ENCODE results near the gene MRPS26. TPM values are rescaled to one million over a fixed set of nuclear protein-coding genes. Genes with fewer than 3 reads are reported as not detected.
"Not testable (repeated sequence)": the region's sequence is repeated elsewhere in the genome, so short reads cannot be mapped to it uniquely, and the experiment has no call there.

Gene MRPS26
- polyA plus RNA-seq, 1 donor: 48.0 TPM

DNA sequence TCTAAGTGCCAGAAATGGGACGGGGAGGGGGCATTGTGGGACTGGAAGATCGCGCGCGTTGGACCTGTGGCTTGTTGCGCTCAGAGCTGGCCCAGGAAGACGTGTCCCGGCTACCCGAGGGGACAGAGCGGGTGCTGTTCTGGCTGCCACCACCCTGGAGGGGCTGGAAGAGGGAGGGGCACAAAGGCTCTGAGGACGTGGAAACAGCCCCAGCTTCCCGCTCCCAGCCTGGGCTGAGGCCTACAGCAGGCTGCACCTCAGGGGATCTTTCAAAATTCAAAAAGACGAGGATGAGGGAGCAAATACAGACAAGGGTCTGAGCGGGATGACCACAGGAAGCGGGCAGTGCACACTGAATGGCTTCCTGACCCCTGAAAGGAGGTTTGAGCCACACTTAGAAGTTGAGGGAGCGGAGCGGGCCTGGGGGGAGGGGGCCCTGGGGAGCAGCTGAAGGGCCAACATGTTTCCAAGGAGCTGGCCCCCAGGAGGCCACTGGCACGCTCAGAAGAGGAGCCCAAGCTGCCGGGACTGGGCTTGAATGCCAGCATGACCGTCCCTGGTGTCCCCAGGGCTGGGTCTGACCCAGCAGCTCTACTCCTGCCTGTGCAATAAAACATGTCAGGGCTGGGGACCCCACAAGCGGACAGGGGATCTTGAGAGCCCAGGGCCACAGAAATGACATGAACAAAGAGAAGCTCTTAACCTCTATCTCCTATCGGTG lies 26.8 kb downstream of the MRPS26 start:
- no peak for DNase-seq

DNA sequence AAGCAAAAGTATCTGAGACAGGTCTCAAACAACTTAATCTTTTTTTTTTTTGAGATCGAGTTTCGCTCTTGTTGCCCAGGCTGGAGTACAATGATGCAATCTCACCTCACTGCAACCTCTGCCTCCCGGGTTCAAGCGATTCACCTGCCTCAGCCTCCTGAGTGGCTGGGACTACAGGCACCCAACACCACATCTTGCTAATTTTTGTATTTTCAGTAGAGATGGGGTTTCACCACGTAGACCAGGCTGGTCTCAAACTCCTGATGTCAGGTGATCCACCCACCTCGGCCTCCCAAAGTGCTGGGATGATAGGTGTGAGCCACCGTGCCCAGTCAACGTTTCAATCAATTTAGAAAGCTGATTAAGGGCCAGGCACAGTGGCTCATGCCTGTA lies 27.4 kb downstream of the MRPS26 start:
- not testable (repeated sequence) for DNase-seq

DNA sequence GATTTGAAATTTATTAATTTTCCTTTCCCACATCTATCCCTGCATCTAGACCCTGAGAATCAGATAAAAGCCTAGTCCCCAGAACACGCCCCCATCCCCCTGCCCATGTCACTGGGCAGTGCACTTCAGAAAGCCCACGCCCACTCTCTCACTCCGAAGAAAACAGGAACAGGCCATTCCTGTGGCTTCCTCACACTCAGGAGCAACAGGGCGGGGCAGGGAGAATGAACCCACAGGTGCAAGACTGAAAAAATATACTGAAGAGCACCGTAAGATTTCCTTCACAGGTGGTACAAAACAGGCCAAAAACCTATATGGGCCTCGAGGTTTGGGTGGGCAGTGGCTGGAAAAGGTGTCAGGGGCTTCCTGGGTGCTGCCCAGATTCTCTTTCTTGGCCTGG lies 29.0 kb downstream of the MRPS26 start:
- no peak for DNase-seq

DNA sequence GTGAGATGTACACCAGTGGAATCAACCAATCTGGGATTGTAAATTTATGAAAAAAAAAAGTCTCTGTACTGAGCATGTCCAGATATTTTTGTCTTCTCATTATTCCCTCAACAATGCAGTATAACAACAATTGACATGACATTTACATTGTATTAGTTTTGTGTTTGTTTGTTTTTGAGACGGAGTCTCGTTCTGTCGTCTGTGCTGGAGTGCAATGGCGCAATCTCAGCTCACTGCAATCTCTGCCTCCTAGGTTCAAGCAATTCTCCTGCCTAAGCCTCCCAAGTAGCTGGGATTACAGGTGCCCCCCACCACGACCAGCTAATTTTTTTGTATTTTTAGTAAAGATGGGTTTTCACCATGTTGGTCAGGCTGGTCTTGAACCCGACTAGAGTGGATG lies 29.5 kb downstream of the MRPS26 start:
- not testable (repeated sequence) for DNase-seq

DNA sequence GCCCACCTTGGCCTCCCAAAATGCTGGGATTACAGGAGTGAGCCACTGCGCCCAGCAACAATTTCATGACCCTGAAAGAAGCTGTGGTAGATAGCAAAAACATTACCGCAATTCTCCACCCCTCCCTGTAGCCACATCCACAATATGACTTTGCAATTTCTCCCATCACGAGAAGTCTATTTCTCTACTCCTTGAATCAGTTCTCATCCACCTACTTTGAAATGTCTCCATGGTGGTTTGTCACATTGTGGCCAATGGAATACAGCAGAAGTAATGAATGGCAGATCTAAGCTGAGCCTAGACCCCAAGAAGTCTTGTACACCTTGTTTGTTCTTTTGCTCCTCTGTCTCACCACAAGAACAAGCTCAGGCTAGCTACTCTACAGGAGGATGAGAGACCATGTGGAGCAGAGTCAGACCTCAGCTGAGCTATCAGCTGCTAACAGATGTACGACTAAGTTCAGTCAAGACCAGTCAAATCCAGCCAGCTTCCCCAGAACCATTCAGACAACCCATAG lies 31.8 kb downstream of the MRPS26 start:
- DNase-seq: no peak

DNA sequence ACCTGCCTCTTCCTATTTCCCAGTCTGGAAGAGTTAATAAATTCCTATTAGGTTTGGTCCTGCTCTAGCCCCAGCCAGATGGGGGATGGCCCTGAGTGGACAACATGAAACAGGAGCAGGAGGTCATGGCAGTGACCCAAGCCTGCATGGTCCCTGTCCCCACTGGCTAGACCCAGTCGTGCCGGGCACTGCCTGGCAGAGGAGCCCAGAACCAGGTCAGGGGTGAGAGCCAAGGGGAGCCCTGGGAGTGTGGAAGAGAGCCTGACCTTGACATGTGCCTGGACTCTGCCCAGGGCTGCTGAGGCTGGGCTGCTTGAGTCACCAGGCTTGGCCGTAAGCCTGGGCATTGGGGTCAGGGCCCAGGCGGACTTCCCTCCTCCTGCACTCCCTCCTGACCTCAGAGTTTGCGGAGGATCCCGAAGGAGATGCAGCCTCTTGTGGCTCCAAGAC lies 35.1 kb downstream of the MRPS26 start:
- no peak for DNase-seq

DNA sequence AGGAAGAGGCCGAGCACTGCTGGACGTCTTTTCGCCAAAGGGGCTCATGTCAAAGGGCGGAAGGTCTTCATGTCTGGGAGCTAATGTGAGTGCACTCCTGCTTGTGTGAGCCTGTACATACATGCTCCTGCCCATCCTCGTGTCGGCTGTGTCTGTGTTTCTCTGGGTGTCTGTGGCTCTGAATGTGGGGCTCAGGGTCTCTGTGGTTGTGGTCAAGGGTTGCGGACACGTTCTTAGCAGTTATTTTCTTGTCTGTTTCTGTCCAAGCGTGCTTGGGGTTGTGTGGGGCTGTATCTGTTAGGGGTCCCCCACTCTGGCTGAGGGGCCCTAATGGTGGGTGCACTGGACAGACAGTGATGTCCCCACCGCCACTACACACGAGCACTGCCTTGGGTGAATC lies 35.8 kb downstream of the MRPS26 start:
- no peak for DNase-seq

- no peak for DNase-seq
Measured at GRCh38 chr20:3082306-3082951, 36.6 kb downstream of the MRPS26 start.

DNA sequence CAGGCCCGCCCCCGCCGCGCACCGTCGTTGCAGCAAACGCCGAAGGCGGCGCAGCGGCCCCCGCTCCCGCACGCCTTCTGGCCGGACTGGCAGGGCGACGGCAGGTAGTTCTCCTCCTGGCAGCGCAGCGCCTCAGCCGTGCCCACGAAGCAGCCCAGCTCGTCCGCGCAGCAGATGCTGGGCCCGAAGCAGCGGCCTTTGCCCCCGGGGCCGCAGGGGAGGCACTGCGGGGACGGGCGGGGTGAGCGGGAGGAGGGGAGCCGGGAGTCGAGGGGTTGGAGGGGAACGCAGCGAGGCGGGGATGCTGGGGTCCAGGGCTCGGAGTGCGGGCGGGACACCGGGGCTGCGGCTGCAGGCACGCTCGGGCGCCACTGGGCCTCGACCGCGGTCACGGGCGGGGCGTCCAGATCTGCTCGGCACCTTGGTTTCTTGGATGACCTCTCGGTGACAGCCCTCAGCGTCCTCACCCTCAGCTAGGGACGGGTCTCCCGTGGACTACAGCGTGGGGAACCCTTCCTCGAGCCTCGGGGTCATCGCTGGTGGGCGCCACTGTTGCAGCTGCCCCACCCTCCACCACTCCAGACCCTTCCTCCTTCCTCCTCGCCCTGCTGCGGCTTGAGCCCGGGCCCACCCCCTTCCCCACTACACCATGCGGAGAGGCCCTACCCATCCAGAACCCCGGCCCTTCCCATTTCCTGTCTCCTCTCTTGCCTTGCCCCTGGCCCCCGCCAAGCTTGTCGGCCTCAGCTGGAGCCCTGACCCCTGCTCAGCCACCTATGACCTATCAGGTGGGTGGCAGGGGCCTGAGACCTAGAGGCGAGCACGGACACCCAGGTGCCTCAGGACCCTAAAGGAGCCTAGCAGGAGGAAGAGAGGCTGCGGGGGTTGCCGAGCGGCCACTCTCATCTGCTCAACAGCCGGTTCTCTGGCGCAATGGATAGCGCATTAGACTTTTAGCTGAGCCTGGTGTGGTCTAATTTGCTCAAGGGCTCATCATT lies 37.4 kb downstream of the MRPS26 start:
- no peak for DNase-seq

DNA sequence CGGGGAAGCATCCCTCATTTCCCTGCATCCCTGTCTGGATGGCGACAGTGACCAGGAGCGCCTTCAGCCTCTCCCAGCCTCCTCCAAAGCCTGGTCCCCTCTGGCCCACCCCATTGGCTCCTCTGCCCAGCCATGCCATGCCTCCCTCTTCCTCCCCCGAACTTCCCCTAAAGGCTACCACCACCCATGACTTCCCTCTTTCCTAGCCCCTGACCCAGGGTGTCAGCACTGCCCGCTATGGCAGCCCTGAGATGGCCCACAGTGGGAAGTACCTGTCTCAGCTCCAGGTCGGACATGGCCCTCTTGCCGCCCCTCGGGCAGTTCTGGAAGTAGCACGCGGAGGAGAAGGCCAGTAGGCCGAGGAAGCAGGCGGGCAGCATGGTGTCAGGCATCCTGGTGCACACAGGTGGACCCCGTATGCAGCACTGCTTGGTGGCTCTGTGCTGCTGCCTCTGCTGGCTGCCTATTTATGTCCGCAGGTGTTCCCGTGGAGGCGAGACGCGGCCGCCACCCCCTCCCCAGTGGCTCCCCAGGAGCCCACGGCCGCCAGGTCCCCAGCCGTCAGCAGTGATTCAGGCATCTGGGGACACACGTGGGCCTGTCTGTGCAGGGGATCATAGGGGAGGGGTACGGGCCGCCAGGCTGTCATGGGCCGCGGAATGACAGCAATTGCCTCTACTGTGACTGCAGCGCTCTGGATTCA lies 38.6 kb downstream of the MRPS26 start, which contains the start of gene AVP:
Gene AVP, minus strand, starts transcription at position 442 of the 703 bp plus-strand sequence. Its CDS starts 50 bp downstream, at position 392.
- no peak for DNase-seq

DNA sequence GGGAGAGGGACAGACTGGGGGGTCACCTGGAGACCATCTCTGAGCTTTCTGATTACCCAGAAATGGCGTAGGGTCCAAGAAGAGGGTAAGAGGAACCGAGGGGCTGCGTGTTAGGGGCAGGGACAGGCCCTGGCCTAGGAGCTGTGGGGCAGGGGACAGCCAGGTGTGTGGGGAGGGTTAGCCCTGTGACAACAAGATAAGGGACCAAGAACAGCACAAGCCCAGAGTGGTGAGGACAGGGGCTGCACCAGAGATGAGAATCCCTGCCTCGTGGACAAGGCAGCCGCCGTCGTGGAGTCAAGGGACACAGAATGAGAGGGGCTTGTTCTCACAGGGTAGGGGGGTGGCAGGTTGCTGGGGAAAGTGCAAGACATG lies 39.1 kb downstream of the MRPS26 start:
- no peak for DNase-seq

DNA sequence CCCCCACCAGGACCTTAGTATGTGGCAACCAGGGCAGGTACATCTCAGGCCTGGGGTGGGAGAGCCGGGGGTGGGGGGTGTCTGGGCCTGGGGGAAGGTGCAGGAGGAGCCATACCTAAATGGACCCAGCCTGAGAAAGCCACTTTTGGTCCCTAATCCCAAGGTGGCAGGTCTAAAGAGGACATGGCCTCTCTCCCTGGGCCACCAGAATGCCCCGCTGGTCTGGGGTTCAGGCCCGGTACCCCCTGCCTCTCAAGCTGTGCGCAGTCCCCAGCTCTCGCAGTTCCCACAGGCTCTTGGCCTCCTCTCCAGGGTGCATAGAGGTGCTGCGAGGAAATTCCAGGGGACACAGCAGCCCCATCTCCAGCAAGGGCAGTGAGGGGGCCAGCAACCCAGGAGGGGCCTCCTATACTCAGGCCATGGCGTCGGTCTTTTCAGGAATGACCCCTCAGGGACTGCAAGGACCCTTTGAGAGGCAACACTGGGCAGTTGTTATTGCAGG lies 39.8 kb downstream of the MRPS26 start:
- no peak for DNase-seq

GRCh38 chr20:3088031-3088430 lies 42.2 kb downstream of the MRPS26 start:
- no peak for DNase-seq

DNA sequence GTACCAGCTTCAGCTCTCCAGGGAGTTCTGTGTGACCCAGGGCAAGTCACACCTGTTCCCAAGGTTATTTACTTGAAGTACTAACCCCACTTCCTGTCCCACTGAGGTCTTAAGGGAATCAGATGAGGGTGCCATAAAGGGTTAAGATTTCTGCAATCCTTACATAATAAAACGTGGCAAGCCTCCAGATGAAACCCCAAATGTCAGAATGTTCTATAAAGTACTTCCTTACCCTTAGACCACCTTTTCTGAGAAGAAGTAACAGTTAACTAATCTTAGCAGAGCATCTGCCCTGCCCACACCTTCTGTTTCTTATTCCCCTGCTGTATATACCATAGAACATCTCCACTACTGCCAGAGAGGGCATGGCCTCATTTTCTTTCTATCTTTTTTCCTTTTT lies 44.7 kb downstream of the MRPS26 start:
- DNase-seq: no peak

DNA sequence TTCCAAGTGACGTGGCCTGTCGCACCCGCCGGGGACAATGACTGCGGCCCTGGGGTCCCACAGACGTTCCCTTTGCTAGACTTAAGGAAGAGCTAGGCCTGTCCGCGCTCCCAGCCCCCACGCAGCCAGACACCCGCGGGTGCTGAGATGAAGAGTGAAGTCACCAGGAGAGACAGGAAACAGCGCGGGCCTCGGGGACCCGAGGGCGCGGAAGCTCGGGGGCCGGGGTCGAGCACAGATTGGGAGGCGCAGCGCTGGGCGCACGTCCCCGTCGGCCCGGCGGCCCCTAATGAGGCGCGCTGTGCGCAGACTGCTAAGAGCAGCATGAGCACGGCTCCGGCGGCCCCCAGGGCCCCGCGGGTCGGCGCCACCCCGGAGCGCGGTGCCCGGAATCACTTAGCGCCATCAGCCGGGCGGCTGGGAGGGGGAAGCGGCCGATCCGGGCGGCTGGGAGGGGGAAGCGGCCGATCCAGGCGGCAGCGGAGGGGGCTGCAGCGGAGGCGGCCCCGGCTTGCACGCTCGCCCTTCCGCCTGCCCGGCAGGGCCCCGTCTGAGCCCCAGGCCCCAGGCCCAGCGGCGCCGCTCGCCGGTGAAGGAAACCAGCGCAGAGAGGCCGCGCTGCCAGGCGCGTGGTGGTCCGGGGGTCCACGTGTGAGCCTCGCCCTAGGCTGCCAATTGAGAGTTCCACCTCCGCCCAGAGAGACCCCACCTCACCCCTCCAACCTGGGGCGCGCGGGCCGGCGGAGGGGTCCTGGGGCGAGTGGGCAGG lies 46.9 kb downstream of the MRPS26 start:
- DNase-seq: no peak

DNA sequence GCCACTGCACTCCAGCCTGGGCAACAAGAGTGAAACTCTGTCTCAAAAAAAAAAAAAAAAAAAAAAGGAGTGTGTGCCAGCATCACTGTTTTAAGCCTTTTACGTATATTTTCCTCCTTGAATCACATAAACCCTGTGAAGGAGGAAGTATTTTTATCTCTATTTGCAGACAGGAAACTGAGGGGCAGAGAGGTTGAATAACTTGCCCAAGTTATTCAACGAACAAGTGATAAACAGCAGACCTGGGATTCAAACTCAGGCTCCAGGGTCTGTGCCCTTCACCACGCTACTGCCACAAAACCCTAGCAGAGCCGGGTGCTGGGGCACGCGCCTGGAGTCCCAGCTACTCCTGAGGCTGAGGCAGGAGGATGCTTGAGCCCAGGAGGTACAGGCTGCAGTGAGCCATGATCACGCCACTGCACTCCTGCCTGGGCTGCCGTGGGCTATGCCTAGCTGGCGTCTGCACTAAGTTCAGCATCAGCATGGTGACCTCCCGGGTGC lies 48.1 kb downstream of the MRPS26 start:
- no peak for DNase-seq

DNA sequence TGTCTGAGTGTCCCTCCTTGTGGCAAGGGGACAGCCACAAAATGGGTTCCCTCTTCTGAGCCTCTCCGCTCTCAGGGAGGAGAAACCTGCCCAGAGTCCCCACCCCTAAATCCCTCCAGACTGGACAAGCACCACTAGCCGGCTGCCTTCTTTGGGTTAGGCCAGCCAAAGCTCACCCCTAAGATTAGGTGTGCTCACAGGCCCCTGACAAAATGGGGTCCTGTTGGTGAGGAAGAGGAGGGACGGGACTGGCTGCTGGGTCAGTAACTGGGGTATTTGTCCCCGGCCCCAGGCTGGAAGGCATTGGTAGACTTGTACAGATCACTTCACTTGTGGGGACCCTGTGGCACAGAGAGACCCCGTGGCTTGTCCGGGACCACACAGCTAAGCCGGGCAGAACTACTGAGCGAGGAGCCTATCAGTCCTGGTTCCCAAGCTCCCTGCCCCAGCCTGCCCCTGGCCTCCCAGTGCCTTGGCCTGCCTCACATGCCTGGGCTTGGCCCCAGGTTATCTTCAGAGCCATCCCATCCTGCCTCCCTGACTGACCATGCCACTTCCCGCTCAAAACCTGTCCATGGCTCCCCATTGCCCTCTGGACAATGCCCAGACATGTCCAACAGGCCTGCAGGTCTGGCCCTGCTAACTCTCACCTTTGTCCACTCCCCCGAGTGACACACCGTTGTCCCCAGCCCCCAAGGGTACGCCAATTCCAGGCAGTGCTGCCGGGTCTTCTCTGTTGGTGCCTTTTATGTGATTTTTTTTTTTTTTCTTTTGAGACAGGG lies 49.2 kb downstream of the MRPS26 start:
- no peak for DNase-seq

Measured in left kidney (tissue), 2 donors.